GM12874 (cell line): ENCODE results near the gene CLCN1.

Experiments
- TF ChIP-seq, protein P1 (sequence below): IDR thresholded peaks from 2 replicates; pipeline ENCODE4 v1.5.1; 2011; ENCODE audit warnings: low read depth, mild to moderate bottlenecking, control low read depth, low read length, moderate library complexity; ENCODE audit not compliant: insufficient read depth

Gene CLCN1

GRCh38 chr7:143383642-143383957, 67.7 kb downstream of the CLCN1 start:
- TF ChIP-seq, protein P1, sequence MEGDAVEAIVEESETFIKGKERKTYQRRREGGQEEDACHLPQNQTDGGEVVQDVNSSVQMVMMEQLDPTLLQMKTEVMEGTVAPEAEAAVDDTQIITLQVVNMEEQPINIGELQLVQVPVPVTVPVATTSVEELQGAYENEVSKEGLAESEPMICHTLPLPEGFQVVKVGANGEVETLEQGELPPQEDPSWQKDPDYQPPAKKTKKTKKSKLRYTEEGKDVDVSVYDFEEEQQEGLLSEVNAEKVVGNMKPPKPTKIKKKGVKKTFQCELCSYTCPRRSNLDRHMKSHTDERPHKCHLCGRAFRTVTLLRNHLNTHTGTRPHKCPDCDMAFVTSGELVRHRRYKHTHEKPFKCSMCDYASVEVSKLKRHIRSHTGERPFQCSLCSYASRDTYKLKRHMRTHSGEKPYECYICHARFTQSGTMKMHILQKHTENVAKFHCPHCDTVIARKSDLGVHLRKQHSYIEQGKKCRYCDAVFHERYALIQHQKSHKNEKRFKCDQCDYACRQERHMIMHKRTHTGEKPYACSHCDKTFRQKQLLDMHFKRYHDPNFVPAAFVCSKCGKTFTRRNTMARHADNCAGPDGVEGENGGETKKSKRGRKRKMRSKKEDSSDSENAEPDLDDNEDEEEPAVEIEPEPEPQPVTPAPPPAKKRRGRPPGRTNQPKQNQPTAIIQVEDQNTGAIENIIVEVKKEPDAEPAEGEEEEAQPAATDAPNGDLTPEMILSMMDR: no peak

- TF ChIP-seq, protein P1: no peak
These were observed 68.2 kb downstream of the CLCN1 start for GRCh38 chr7:143384148-143384547.

GRCh38 chr7:143384661-143385631, 69.0 kb downstream of the CLCN1 start:
- TF ChIP-seq, protein P1: no peak

DNA sequence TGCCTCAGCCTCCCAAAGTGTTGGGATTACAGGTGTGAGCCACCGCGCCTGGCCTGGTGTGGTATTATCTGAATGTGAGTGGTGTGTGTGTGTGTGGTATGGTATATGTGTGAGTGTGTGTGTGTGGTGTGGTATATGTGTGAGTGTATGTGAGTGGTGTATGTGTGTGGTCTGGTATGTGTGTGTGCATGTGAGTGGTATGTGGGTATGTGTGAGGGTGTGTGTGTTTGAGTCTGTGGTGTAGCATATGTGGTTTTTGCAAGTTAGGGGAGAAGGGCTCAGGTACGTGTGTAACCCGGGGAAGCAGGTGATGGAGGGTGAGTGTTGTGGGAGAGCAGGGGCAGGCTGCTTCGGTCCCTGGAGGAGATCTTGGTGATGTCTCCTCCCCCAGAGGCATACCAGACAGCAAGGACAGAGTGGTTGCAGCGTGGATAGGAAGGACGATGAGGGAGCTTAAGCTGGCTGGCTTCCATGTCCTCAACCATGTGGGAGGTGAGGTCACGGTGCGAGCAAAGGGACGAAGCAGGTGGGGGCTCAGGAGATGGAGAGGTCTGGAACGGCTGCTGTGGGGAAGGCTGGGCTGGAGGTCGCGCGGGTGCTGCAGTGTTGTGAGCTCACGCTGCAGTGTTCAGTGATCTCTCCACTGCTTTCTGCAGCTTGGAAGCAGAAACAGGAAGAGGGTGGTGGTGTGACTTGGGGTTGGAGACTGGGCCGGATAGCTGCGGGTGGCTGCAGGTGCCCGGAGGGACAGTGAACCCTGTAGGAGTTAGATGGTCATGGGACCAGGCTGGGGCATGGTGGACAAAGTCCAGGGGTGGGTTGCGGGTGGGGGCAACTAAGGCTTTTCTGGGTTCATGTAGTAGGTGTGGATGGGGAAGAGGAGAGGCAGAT, 70.2 kb downstream of the CLCN1 start:
- TF ChIP-seq, protein P1: no peak

DNA sequence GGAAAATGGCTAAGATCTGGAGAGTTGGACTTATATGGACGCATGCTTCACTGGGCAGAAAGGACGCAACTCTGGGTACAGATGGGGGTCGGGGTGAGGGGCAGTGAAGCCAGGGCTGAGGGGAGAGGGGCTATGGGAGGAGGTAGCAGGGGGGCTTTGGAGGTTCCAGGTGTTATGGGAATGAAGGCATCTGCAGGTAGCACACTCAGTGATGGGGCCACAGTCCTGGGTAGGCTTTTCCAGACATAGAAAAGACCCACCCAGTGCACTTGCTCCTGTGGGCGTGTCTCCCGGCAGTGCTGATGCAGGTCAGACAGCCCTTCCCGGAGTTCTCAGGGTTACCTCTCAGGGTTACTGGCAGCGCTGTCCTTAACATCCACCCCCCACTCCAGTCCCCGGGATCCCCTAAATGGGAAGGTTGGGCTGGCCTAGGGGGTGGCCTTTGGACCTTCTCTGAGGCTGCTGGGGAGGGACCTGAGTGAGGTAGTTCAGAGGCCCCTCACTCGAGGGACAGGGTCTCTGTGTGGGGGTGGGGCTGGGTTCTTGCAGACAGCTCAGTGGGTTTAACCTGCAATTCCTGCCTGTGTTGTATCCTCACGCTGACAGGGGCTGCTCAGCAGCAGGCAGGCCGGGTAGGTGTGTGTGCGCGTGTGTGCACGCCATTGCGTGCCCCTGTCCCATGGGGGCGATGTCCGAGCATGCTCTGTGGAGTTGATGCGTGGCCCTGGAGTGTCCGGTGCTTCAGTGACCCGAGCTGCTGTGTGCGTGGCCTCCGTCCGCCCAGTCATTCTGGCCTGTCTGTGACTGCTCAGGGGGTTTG, 71.5 kb downstream of the CLCN1 start:
- TF ChIP-seq, protein P1: no peak

- TF ChIP-seq, protein P1: no peak
These were observed 72.1 kb downstream of the CLCN1 start for GRCh38 chr7:143388051-143388450.
